ENCODE results near the gene PHF21A. TPM values are rescaled to one million over a fixed set of nuclear protein-coding genes. Genes with fewer than 3 reads are reported as not detected.

PHF21A gene
- total RNA-seq, 1 donor from 2014 or later: 3.4 TPM

DNA sequence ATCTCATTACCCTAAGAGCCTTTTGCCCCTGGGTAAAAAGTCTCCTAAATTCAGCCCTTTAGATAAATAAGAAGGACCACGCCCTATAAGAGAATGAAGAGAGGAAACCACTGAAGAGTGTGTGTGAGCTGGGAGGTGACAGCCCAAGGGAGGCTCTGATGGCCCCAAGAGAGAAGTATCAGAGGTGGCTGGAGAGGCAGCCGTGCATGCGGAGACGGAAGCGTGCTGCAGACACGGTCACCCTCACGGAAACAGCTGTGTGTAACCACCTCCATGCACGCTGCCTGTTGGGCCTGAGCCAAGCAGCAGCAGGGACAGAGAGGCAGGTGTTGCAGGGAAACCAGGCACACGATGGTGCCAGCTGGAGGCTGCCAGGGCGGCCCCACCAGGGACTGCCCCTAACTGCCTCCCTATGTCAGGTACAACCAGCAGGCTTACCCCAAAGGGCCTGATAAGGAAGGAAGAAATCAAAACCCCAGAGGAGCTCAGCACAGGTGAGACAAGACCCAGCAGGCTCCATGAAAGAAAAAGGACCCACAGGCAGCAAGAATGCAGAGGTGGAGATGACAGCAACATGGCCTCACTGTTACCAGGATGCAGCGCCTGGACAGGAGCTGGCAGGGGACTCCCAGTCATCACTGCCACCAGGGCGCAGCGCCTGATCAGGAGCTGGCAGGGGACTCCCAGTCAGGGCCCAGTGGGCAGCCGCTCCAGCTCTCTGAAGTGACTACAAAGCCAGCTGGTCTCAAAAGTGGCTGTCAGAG, 191.0 kb downstream of the PHF21A start:
- DNase-seq (ENCODE audit: low read depth) (peak; percentile 53), FAIRE-seq (peak; percentile 60)
- no peak for TF ChIP-seq CTCF (IDR thresholded peaks at IDR 0.05; ENCODE audit: insufficient read depth, low read length, severe bottlenecking)
- Histone ChIP-seq H3K36me3 (ENCODE audit: control insufficient read depth, insufficient read depth, low read length) (peaks cover 3% of the 10 kb centered on the region), H3K4me3 (ENCODE audit: low read depth, low read length) (no peak overlapping the region), H3K27me3 (ENCODE audit: control insufficient read depth, insufficient read depth, low read length) (no peaks in the 10 kb centered on the region)

- H3K27me3 ChIP-seq (ENCODE audit: control insufficient read depth, insufficient read depth, low read length): no peaks in the 10 kb centered on the region
- H3K4me3 ChIP-seq (ENCODE audit: low read depth, low read length): no peak overlapping the region
- H3K36me3 ChIP-seq (ENCODE audit: control insufficient read depth, insufficient read depth, low read length): peaks cover 1% of the 10 kb centered on the region
- no peak for TF ChIP-seq CTCF (IDR thresholded peaks at IDR 0.05; ENCODE audit: insufficient read depth, low read length, severe bottlenecking)
- peak; percentile 53 for DNase-seq (ENCODE audit: low read depth)
- no peak for FAIRE-seq
These were observed 191.7 kb downstream of the PHF21A start for GRCh38 chr11:45929486-45930030.

- Histone ChIP-seq H3K36me3 (ENCODE audit: control insufficient read depth, insufficient read depth, low read length) (no peaks in the 10 kb centered on the region), H3K4me3 (ENCODE audit: low read depth, low read length) (no peak overlapping the region), H3K27me3 (ENCODE audit: control insufficient read depth, insufficient read depth, low read length) (no peaks in the 10 kb centered on the region)
- TF ChIP-seq CTCF (IDR thresholded peaks at IDR 0.05; ENCODE audit: insufficient read depth, low read length, severe bottlenecking): no peak
- no peak for FAIRE-seq
- no peak for DNase-seq (ENCODE audit: low read depth)
These were observed 192.6 kb downstream of the PHF21A start for GRCh38 chr11:45928535-45929215.

GRCh38 chr11:45927684-45928413, 193.4 kb downstream of the PHF21A start:
- DNase-seq (ENCODE audit: low read depth) (no peak), FAIRE-seq (no peak)
- Histone ChIP-seq H3K27me3 (ENCODE audit: control insufficient read depth, insufficient read depth, low read length) (no peaks in the 10 kb centered on the region), H3K36me3 (ENCODE audit: control insufficient read depth, insufficient read depth, low read length) (no peaks in the 10 kb centered on the region), H3K4me3 (ENCODE audit: low read depth, low read length) (no peak overlapping the region)
- TF ChIP-seq CTCF (IDR thresholded peaks at IDR 0.05; ENCODE audit: insufficient read depth, low read length, severe bottlenecking): no peak

DNA sequence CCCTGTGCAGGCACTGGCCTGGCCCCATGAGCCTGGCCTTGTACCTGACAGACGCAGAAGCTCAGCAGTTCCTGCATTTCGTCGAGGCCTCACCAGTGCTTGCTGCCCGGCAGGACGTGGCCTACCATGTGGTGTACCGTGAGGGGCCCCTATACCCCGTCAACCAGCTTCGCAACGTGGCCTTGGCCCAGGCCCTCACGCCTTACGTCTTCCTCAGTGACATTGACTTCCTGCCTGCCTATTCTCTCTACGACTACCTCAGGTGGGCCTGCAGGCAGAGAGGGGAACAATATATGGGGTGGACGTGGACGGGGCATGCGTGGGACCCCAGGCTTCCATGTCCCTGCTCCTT, 193.9 kb downstream of the PHF21A start:
- Histone ChIP-seq H3K36me3 (ENCODE audit: control insufficient read depth, insufficient read depth, low read length) (no peaks in the 10 kb centered on the region), H3K27me3 (ENCODE audit: control insufficient read depth, insufficient read depth, low read length) (no peaks in the 10 kb centered on the region), H3K4me3 (ENCODE audit: low read depth, low read length) (no peak overlapping the region)
- FAIRE-seq (no peak), DNase-seq (ENCODE audit: low read depth) (no peak)
- TF ChIP-seq CTCF (IDR thresholded peaks at IDR 0.05; ENCODE audit: insufficient read depth, low read length, severe bottlenecking): no peak

Data from bronchial epithelial cell (primary cell).